GM19193 (cell line): ENCODE data around the gene ETV6.
A peak's percentile ranks its signal among the peaks of the same experiment; 100 is the strongest.

ENCODE experiments used
- POLR2A ChIP-seq: IDR thresholded peaks from 4 replicates; pipeline ENCODE4 v1.6.1; 2011; ENCODE audit not compliant: insufficient read depth, insufficient read length; ENCODE audit errors: extremely low read depth

The ETV6 gene

GRCh38 chr12:11673666-11674461, 24.4 kb downstream of the ETV6 start:
- no peak for TF ChIP-seq POLR2A

DNA sequence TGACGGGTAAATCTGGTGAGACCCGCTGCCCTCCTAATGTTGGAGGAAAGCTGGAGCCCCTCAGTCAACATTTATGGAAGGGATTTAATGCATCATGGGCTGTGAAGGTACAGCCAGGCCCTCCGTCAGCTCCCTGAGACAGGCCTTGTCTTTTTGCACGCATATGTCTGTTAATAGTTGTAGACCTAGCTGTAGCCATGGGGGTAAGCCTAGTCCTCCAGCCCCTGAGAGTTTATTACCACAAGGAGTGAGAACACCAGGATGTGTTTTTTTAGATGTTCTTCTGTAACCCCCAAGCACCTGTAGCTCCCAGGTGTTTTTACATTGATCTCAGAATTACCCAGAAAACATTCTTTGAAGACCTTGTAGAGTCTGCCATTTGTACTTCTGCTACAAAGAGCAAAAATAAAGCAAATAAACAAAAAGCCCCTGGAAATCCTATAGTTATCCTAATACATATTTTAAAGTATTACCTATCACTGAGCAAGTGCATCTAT, 25.5 kb downstream of the ETV6 start:
- no peak for TF ChIP-seq POLR2A

DNA sequence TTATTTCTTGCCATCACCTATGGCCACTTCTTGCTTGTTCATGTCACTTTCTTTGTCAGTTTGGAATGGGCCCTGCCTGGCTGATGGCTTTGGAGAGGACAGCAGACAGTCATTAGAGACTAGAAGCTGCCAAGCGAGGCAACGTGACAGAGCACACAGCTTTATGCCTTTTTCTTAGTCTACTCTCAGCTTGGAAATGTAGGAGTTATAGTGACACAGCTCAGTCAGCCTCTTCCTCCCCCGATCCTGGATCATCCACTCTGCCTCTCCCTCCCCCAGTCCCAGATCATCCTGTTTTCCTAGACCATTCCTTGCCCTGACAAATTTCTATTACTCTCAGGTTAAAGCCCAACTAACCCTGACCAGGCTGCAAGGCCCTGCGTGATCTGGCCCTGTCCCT, 26.6 kb downstream of the ETV6 start:
- no peak for TF ChIP-seq POLR2A

- TF ChIP-seq POLR2A, result no peak
Observed at GRCh38 chr12:11677093-11677492, 27.6 kb downstream of the ETV6 start.

GRCh38 chr12:11677752-11678151, 28.3 kb downstream of the ETV6 start:
- no peak for TF ChIP-seq POLR2A

GRCh38 chr12:11678781-11679180, 29.3 kb downstream of the ETV6 start:
- no peak for TF ChIP-seq POLR2A

DNA sequence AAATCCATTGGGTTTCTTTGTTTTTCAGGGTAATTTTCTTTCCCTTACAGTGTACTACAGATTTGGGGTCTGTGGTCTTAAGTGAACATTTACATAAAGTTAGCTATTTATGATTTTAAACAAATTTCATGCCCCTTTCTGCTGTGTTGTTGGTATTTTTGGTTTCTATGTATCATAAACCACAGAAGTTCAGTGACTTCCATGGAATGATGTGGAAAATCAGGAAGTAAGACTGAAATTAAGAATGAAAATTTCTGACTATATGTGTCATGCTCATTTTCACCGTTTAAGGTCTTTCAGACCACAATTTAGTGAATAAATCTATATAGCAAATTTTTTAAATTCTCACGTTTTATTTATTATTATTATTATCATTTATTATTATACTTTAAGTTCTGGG, 31.7 kb downstream of the ETV6 start:
- no peak for TF ChIP-seq POLR2A

DNA sequence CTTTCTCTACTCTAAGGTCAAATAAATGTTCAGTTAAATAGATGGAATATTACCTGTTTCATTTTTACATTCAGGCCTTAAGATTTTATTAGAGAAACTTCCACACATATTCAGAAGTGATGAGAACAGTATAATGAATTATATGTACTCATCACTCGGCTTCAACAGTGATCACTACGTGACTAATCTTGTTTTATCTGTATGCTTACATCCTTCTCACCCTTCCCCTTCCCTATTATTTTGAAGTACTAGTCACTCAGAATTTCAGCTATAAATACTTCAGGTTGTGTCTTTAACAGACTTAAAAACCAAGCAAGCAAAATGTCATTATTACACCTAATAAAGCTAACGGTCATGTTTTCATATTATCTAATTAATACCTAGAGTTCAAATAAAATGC, 34.9 kb downstream of the ETV6 start:
- no peak for TF ChIP-seq POLR2A

DNA sequence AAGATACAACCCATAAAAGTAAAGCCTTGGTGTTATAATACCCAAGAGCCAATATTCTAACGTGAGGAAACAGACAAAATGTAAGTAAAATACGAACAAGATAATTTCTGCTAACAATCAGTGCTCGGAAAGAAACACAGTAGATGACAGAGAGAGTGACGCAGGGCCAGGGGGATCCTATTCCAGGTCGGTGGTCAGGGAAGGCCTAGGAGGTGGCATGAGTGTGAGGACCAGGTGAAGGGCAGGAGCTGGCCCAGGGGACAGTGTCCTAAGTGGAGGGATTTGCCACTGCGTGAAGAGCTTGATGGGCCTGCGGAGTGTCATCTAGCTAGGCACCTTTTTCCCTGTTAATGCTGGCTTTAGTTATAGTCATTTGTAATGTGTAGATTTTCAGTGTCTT, 35.3 kb downstream of the ETV6 start:
- TF ChIP-seq POLR2A, result no peak

- no peak for TF ChIP-seq POLR2A
Observed at GRCh38 chr12:11685316-11685715, 35.8 kb downstream of the ETV6 start.

DNA sequence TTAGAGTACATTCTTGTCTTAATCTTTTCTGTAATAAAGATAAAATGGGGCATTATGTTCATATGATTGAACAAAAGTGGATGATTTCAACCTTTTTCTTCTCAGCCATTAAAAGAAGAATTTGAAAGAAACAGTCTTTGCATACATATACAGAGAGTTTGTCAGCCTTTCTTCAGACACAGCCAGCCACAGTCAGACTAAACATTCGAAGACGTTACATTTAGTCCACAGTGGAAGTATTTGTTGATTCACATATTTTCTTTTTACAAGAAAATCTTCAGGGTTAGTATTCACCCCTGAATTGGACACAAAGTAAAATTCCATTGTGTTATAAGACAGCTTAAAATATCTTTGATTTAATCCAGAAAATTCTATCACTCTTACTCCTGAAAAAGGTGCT, 36.2 kb downstream of the ETV6 start:
- TF ChIP-seq POLR2A, result no peak

DNA sequence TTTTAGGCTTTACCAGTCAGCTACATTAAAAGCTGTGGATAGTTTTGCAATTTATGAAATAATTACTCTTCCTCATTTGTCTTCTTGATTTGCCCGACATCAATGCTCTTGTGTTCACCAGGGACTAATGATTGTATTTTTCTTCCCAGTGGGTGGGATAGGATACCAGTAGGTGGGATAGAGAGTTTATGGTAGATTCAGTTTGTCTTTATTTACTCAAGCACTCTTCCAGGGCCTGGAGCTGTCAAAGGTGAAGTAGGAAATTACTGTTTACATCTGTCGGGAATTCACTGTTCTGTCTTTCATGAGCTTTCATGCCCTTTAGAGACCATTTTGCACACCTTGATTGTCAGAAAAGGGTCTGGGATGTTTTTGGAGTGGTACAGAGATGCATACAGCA, 36.6 kb downstream of the ETV6 start:
- TF ChIP-seq POLR2A, result no peak

DNA sequence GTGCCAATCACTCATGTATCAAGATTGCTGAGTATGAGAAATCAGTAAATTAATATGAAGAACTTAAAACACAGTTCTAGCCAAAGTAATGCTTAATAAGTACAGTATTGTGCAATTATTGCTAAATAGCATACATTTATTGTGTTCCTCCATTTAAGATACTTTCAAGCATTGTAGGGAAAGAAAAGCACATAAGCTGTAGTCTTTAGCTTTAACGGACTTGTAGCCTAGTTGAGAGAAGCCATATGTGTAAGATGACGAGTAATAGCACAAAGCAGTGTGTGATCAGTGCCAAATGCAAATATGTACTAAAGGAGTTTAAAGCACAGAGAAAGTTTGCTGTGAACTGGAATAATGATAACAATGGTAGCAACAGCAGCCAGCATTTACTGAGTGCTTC, 38.1 kb downstream of the ETV6 start:
- TF ChIP-seq POLR2A, result no peak

- no peak for TF ChIP-seq POLR2A
Observed at GRCh38 chr12:11688379-11688778, 38.9 kb downstream of the ETV6 start.

DNA sequence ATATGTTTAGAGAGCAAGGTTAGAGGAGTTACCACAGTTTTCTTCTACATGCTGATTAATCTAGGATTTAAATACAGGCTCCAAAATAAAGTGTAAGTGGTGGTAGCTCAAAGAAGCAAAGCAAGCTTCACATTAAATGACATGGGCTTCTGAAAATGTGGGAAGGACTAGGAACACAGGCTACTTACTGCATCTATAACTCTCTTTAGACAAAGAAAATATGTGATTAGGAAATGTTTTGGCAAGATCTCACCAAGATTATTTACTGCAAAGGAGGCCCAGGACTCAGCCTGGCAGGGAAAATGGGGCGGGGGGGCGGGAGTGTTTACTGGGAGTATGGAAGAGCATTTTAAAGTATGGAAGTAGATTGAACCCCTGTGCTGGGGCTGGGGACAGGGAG, 39.4 kb downstream of the ETV6 start:
- TF ChIP-seq POLR2A, result no peak

DNA sequence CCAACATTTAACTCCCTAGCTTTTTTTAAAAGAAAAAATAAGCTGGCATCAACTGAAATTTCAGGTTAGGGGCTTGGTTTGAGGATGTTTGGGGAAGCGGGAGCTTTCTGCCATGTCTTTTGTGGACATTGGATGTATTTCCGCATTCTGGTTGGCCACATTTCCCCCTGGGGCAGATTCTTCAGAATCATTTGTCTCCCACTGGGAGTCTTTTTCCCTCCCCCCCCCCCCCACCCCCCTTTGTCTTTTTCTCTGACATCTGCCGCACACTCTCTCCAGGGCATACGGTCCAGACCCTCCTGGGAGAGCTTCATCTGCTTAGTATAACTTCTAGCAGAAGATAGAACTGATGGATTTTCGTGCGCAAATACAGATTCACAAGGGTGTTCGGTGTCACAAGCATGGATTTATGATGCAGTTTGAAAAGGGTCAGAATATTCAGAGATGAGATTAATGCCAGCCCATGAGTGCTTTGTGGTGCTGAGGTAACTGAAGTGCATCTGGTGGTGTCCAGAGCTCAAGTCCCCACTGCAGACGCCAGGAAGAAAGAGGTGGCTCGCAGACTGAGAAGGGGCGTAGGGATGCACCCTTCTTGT, 40.2 kb downstream of the ETV6 start:
- no peak for TF ChIP-seq POLR2A

- TF ChIP-seq POLR2A, result no peak
Observed at GRCh38 chr12:11693067-11693466, 43.6 kb downstream of the ETV6 start.

GRCh38 chr12:11693601-11694000, 44.1 kb downstream of the ETV6 start:
- peak; percentile 1 for TF ChIP-seq POLR2A

GRCh38 chr12:11694528-11694927, 45.1 kb downstream of the ETV6 start:
- TF ChIP-seq POLR2A, result no peak
